GM18511 (cell line): ENCODE measurements around the gene DAPP1.
"Not testable (repeated sequence)": the region's sequence is repeated elsewhere in the genome, so short reads cannot be mapped to it uniquely, and the experiment has no call there.

Experiments used
- ATAC-seq: cut with Tn5 transposase; IDR thresholded peaks from one replicate; pipeline ENCODE4 v1.9.1; 2021; ENCODE audit warnings: mild to moderate bottlenecking, moderate library complexity; ENCODE audit not compliant: unreplicated experiment

Gene DAPP1

DNA sequence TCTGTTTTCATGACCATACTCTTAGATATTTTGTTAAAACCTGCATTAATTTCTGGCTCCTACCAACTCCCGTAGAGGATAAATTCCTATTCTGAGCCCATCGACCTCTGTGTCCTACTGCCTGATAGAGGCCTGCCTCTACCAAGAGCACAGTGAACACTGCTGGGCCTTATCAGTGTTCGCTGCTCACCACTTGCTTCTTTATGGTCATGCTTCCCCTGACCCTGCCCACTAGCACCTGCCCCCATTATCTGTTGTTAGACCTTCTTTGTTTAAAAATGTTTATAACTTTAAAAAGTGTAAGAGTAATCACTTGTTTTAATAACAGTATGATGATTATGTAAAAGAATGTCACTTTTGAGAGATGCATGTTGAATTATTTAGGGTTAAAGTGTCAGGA lies 6.1 kb downstream of the DAPP1 start:
- no peak for ATAC-seq

- no peak for ATAC-seq
Measured at GRCh38 chr4:99824070-99824599, 7.5 kb downstream of the DAPP1 start.

GRCh38 chr4:99825272-99825671 lies 8.6 kb downstream of the DAPP1 start:
- no peak for ATAC-seq

GRCh38 chr4:99826016-99826415 lies 9.4 kb downstream of the DAPP1 start:
- no peak for ATAC-seq

DNA sequence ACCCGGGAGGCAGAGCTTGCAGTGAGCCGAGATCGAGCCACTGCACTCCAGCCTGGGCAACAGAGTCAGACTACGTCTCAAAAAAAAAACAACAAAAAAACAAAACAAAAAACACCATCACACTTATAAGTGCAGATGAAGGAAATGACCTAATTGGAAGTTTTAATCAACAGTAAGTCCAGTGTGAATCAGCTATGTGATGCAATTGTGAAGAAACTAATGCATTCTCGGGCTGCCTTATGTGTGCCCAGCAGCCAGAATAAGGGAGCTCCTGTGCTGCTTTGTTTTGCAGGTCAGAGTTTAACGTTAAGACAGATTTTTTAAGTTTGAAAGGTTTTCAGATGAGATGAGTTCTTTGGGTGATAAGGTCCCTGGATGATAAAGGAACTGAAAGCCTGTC lies 10.8 kb downstream of the DAPP1 start:
- no peak for ATAC-seq

DNA sequence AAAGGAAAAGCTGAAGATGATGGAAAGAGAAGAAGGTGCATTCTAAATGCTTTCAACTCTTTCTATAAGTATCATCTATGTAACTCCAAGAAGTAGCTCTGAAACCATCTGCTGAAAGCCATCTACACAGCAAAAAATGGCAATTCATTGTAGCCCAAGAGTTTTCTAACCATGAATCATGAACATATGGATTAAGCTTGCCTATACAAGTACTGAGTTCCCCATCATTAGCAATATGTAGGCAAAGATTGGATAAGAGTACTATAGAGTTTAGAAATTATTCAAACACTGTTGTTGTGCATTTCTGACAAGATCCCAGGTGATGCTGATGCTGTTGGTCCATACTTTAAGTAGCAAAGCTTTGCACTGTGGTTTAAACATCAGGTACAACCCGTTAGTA lies 11.2 kb downstream of the DAPP1 start:
- ATAC-seq = no peak

DNA sequence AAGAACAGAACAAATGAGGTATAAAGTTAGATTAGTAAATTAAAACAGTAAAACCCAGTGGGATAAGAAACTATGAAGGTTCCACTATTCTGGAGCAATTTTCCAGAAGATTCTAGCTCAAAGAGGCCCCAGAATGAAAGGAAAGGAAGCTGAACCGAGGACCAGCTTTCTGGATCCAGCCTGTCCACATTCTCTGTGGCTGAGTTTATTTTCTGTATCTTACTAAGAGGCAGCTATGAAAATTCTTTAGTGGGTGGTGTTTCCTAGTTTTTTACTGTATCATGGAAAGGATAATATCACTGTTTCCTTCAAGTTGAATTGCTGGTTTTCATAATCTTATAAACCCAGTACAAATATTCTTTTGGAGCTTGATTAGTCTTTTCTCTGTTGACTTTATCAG lies 11.8 kb downstream of the DAPP1 start:
- ATAC-seq = no peak

- not testable (repeated sequence) for ATAC-seq
Measured at GRCh38 chr4:99830051-99830450, 13.4 kb downstream of the DAPP1 start.

DNA sequence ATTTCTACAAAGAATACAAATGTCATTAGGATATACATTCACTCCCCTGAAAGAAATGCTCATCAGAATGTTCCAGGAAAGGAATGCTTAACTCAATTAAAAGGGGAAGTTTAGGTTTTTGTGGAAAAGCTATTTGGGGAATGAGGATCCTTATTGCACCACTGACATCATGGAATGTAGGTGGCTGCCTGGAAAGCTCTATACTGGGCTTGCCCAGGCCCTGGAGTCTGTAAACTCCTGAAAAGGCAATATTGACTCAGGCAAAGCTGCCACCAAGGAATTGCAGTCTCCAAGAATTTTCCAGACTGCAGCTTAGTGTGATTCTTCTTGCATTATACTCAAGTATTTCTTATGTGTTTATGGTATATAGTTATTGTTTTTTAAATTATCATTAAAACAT lies 15.7 kb downstream of the DAPP1 start:
- ATAC-seq = no peak

GRCh38 chr4:99832758-99833157 lies 16.1 kb downstream of the DAPP1 start:
- ATAC-seq = no peak

DNA sequence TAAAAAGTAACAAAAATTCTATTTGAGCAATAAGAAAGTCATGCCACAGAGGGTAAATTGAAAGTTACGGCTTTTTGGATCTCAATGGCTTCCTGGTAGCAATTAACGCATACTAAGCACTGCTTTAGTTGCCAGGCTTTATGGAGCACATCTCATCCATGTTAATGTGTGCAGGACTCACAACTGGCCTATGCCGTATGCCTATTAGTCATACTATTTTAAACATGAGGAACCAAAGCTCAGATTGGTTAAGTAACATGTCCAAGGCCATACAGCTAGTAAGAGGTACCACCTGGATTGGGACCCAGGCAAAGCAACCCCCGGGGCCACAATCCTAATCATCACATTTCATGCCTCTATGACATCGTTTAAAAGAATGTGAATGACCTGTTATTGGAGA lies 17.1 kb downstream of the DAPP1 start:
- no peak for ATAC-seq

- ATAC-seq = no peak
Measured at GRCh38 chr4:99834569-99834968, 17.9 kb downstream of the DAPP1 start.

DNA sequence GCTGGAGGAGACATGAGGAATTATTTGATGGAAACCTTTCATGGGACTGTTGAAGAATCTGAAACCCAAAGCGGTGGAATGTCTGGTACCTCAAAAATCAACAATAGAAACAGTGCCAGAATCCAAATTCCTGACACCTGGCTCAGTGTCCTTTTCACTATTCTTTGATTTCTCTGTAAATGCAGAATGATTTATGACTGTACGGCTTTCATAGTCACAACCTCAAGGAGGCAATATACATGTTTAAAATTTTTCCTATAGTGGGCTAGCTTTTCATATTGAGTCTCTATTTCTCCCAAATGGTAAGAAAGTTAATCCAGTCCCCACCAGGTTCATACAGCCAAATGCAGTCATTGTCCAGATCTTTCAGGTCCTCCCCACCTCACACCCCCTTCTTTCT lies 19.3 kb downstream of the DAPP1 start:
- ATAC-seq = no peak

DNA sequence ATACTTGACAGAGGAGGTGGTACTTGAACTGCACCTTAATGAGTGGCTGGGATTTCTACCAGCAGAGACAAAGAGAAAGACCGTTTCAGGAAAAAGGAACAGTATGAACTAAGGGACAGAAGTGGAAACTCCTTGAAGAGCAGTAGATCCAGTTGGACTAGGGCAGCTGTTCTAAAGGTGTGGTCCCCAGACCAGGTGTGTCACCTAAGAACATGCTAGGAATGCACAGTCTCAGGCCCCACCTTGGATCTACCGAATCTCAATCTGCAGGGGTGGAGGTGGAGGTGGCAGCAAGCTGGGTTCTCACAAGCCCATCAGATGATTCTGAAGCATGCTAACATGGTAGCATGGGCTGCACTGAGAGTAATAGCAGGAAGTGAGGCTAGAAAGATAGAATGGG lies 22.3 kb downstream of the DAPP1 start:
- ATAC-seq = no peak

DNA sequence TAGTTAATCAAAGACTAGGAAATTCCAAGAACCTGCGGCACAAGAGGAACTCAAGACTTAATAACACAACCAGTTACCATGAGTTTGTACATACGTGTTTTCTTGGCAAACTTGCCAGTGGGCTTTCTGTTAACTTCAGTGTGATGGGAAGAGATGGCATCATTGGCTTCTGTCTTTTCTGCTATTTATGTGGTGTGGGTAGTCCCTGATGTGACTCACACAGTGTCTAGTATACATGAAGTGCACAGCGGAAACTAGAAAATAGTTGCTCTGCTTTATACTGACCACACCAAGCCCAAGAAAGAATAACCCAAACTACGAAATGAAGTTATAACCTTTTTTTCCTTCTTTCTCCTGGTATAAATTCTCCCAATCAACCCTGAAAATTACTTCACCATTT lies 24.5 kb downstream of the DAPP1 start:
- peak; percentile 45 for ATAC-seq

GRCh38 chr4:99843413-99843812 lies 26.8 kb downstream of the DAPP1 start:
- ATAC-seq = no peak

GRCh38 chr4:99844048-99844447 lies 27.4 kb downstream of the DAPP1 start:
- no peak for ATAC-seq

DNA sequence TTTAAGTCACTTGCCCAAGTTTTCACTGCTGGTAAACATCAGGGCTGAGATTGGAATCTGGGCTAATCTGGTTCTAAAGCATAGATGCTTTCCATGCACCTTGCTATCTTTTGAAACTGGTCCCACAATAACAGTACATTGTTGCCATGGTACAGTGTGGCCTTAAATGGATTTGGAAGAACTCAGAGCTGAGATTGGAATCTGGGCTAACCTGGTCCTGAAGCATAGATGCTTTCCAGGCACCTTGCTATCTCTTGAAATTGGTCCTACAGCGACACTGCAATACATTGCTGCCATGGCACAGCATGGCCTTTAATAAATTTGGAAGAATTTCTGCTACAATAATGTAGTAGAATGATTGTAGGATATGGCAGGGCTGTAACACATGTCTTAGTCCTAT lies 28.6 kb downstream of the DAPP1 start:
- ATAC-seq = no peak

DNA sequence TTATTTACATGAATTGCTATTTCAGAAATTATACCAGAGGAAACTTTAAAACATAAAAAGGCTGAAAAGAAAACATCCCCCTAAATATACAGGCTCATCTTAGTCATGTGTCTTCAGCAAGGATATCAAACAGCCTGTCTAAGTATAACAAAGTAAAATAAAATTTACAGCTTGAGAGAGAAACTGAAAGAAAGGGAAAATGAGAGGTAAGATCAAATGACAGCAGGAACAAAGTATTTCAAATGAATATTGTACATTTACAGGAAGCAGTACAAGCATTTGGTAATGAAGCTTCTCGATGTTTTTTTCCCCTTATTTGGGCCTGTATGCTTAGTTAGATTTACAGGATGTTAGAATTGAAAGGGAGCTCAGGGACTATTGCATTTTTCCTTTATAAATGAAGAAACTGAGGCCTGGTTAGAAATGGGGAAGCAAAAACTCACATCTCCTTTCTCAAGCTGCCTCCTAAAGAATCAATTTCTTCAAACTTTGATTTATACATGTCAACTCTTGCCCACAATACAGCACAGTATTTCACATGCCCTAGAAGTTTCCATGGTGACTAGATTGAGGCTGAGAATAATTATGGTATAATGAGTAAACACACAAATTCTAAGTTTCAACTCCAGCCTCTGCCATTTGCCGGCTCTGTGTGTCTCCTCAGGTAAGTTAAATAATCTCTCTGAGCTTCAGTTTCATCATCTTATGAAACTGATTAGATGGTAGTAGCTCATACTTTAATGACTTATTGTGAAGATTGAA lies 29.3 kb downstream of the DAPP1 start:
- ATAC-seq = peak; percentile 39

DNA sequence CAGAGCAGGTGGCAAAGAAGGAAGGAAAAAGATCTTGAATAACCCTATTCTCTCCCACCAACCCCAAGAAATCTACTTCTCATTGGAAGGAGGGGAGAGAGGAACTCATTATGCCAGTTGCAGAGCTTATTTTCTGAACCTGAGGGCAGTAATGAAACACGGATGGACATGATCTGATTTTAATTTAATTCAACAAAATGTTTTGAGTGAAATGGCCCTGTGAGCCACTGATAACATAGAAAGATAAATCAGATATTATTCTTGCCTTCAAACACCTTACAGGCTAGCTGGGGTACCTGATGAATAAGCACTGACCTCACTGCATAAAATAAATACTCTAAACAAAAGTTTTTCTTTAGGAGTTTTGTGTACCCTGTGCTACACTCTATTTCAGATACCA lies 30.3 kb downstream of the DAPP1 start:
- ATAC-seq = no peak

DNA sequence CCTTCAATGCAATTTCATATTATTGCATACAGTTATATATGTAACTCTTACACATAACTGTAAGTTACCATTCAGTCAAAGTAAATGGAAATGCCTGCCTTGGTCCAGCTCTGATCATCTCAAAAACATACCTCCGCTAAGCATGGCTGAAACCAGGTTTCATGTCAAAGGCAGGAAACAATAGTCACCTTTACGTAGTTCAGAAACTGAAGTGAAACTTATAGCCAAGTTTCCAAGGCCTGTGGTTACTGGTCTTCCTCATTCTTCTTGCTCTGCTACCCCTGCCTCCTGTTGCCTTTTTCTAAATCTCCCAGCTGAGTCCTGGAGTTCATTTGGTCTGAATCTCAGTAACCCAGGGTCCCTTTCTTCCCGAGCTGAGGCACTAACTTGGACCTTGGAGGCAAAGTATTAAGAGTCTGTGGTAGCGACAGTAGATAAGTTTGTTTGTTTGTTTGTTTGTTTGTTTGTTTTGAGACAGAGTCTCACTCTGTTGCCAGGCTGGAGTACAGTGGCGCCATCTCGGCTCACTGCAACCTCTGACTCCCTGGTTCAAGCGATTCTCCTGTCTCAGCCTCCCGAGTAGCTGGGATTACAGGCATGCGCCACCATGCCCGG lies 30.8 kb downstream of the DAPP1 start:
- ATAC-seq = peak; percentile 64

DNA sequence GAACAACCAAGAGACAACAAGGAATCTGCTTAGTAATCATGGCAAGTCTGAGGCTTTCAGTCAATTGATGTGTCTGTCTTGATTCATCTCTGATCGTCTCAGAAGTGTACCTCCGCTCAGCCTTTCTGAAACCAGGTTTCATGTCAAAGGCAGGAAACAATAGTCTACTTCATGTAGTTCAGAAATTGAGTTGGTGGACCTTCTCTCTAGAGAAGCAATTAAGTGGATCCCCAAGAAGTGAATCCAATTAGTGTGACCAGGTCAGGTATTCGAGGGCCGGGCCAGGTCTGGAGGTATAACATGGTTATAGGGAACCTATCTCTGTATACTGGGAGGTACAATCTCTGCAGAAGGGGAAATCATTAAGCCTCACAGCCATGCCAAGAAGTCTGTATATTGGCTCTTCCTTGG lies 32.0 kb downstream of the DAPP1 start:
- peak; percentile 40 for ATAC-seq
